Stimulated activated CD8-positive, alpha-beta memory T cell treated with anti-CD3 and anti-CD28 coated beads, Interleukin-12 subunit alpha, Interleukin-12 subunit beta, amount 100 ng/mL, for 24 hours (primary cell): Measurements from ENCODE around the gene SEC24C.
A peak's percentile ranks its signal among the peaks of the same experiment; 100 is the strongest.
"Not testable (repeated sequence)": the region's sequence is repeated elsewhere in the genome, so short reads cannot be mapped to it uniquely, and the experiment has no call there.

Source experiments
- DNase-seq: peaks from one replicate; pipeline ENCODE4 v3.0.0-alpha.2; 2020; ENCODE audit errors: extremely low read depth

SEC24C gene

DNA sequence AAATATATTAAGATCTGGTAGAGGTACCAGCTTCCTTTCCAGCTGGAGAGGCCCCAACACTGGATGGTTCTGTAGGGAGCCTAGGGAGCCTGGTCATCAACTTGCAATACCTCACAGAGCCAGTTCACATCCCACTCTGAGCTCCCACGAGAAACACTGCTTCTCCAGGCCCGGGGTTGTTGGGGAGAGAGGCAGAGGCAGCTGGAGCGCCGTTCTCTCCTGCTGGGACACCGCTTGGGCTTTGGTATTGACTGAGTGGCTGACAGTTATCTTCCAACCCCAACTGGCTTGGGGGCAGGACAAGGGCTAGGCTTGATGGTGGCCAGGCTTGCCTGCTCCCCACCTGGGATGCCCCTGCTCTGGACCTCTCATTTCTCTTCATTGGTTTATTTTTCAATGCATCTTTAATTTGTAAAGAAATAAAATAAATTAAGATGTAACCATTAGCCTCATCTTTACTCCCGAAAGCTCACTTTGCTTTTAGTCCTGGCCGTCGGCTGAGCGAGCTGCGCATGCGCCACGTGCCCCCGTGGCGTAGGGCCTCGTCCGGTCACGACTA is 27.6 kb downstream of the SEC24C start:
- peak; percentile 49 for DNase-seq

DNA sequence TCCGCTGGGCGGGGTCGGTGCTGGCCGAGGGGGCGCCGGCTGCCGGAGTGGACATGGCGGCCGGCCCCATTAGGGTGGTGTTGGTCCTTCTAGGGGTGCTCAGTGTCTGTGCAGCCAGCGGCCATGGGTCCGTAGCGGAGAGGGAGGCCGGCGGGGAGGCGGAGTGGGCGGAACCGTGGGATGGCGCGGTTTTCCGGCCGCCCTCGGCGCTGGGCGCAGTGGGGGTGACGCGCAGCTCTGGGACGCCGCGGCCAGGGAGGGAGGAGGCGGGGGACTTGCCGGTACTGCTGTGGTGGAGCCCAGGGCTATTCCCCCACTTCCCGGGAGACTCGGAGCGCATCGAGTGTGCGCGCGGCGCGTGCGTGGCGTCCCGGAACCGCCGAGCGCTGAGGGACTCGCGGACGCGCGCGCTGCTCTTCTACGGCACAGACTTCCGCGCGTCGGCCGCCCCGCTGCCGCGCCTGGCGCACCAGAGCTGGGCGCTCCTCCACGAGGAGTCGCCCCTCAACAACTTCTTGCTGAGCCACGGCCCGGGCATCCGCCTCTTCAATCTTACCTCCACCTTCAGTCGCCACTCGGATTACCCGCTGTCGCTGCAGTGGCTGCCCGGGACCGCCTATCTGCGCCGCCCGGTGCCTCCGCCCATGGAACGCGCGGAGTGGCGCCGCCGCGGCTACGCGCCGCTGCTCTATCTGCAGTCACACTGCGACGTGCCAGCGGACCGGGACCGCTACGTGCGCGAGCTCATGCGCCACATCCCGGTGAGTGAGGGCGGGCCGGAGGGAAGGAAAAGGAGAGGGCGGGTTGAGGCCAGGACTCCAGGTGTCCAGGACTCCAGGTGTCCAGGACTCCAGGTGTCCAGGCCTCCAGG is 28.3 kb downstream of the SEC24C start:
- DNase-seq: peak; percentile 48

DNA sequence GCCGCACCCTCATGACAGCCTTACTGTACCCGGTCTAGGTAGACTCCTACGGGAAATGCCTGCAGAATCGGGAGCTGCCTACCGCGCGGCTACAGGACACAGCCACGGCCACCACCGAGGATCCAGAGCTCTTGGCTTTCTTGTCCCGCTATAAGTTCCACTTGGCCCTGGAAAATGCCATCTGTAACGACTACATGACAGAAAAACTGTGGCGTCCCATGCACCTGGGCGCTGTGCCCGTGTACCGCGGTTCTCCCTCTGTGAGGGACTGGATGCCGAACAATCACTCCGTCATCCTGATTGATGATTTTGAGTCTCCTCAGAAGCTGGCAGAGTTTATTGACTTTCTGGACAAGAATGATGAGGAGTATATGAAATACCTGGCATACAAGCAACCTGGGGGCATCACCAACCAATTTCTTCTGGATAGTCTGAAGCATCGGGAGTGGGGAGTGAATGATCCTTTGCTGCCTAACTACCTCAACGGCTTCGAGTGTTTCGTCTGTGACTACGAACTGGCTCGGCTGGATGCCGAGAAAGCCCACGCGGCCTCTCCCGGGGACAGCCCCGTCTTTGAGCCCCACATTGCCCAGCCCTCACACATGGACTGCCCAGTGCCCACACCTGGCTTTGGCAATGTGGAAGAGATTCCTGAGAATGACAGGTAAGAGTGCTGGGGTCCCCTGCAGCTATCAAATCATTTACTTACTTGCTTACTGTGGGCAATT is 29.1 kb downstream of the SEC24C start:
- no peak for DNase-seq

GRCh38 chr10:73774637-73775036 is 30.5 kb downstream of the SEC24C start:
- no peak for DNase-seq

DNA sequence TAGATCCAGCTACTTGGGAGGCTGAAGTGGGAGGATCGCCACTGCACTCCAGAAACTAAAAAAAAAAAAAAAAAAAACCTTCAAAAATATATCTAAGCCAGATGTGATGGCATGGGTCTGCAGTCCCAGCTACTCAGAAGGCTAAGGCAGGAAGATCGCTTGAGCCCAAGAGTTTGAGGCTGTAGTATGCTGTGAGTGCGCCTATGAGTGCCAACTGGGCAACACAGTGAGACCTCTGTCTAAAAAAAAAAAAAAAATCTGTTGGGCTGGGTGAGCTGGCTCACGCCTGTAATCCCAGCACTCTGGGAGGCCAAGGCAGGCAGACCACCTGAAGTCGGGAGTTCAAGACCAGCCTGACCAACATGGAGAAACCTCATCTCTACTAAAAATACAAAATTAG is 34.8 kb downstream of the SEC24C start:
- DNase-seq: no peak

GRCh38 chr10:73779539-73780197 is 35.5 kb downstream of the SEC24C start:
- DNase-seq: no peak

DNA sequence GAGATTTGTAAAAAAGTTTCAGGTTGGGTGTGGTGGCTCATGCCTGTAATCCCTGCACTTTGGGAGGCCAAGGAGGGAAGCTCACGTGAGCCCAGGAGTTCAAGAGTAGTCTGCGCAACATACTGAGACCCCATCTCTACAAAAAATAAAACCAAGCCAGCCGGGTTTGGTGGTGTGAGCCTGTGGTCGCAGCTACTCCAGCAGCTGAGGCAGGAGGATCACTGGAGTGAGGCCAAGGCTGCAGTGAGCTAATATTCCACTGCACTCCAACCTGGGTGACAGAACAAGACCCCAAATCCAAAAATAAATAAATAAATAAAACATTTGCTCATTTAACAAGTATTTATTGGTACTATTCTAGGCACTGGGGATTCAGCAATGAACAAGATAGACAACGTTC is 36.1 kb downstream of the SEC24C start:
- DNase-seq: no peak

GRCh38 chr10:73780966-73781365 is 36.8 kb downstream of the SEC24C start:
- no peak for DNase-seq

- no peak for DNase-seq
Measured at GRCh38 chr10:73781548-73781878, 37.3 kb downstream of the SEC24C start.

- DNase-seq: peak; percentile 84
Measured at GRCh38 chr10:73781879-73782748, 37.9 kb downstream of the SEC24C start, which contains the start of gene CHCHD1. CHCHD1 (plus strand) TSS chr10:73782048; CDS start chr10:73782076, 28 bp downstream.

GRCh38 chr10:73782749-73783085 is 38.5 kb downstream of the SEC24C start:
- DNase-seq: no peak

DNA sequence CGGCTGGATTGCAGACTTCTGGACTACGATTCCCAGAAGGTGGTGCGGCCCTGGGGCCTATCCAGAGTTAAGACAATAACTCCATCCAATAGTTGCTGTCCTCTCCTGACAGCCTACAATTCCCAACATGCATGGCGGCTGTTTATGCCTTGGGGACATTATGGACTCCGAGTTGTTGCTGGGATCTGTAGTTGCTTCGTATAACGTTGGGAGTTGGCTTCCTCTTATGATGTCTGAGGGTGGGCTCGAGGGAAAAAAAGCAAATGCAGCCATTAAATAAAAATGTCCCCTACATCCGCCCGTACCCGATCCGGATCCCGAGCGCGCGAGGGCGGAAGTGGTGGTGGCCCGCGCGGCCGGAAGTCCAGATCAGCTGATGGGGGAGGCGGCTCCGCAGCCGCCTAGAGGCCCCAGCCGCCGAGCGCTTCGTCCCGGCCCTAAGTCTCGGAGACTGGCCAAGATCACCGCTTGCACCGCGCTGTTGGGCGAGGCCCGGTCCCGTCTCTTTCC is 41.1 kb downstream of the SEC24C start, which contains the start of gene ZSWIM8:
TSS of gene ZSWIM8 (plus strand) at position 396 of the 510 bp plus-strand sequence. CDS start 273 bp downstream, outside the sequence.
- DNase-seq: peak; percentile 58

DNA sequence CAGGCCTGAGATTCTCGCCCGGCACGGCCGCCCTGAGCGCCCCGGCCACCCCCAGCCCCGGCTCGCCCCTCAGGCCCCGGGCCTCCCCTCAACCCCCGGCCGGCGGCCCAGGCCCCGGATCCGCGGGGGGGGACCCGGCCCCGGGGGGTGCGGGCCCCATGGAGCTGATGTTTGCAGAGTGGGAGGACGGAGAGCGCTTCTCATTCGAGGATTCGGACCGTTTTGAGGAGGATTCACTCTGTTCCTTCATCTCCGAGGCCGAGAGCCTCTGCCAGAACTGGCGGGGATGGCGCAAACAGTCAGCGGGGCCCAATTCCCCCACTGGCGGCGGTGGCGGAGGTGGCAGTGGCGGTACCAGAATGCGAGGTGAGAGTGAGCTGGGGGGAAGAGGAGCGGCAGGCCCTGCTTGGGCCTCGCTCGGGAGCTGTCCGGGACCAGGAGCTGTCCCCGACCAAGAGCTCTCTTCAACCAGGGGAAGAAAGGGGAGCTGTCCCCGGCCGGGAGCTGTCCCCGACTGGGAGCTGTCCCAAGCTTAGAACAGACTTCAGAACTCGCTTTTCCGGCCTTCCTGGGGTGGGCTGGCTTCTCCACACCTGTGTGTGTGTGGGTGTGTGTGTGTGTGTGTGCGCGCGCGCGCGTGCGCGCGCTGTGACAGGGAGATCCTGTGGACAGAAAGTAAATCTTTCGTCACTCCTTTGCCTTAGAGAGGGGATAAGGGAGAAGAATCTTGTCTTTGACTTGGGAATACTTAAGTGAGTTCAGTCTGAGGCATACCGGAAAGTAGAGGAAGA is 41.7 kb downstream of the SEC24C start:
- DNase-seq: no peak

DNA sequence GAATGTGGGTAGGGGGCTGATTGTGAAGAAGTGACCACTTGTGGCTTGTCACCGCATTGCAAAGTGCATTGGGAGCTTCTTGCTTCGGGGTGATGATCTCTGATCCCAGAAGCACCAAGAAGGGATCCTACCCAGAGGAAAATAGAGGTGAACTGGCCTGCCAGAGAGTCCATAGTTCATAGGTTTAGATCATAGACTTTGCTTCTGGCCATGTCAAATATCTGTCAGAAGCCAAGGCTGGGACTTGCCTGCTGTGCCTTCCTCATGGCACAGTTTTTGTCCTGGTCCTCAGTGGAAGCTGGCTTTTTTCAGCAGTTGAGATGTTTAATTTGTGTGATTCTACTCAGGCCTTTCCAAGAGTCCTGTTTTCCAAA is 42.3 kb downstream of the SEC24C start:
- no peak for DNase-seq

DNA sequence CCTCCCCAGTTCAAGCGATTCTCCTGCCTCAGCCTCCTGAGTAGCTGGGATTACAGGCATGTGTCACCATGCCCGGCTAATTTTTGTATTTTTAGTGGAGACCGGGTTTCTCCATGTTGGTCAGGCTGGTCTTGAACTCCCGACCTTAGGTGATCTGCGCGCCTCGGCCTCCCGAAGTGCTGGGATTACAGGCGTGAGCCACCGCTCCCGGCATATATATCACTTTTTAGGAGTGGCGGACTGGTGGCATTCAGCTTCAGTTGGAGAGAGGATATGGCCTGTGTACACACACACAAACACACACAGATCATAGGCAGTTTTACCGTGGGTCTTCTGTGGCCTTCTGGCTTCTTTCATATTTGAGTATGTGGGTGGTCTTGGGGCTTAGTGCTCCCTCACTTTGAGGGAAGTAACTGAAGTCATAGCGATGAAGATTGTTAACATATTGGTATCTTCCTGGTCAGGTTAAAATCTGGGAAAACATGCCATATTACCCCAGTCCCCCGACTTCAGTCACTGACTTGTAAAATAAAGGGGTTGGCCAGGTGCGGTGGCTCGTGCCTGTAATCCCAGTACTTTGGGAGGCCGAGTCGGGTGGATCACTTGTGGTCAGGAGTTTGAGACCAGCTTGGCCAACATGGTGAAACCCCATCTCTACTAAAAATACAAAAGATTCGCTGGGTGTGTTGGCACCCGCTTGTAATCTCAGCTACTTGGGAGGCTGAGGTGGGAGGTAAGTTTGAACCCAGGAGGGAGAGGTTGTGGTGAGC is 43.0 kb downstream of the SEC24C start:
- DNase-seq: not testable (repeated sequence)

GRCh38 chr10:73788864-73789658 is 44.9 kb downstream of the SEC24C start:
- no peak for DNase-seq

- DNase-seq: no peak
Measured at GRCh38 chr10:73789659-73790055, 45.5 kb downstream of the SEC24C start.

GRCh38 chr10:73790886-73791625 is 46.9 kb downstream of the SEC24C start:
- DNase-seq: no peak
